T-helper 9 cell (primary cell): ENCODE results near the gene CGRRF1.

Source experiments
- DNase-seq: peaks from one replicate; pipeline ENCODE4 v3.0.0-alpha.2; 2020

The CGRRF1 gene

DNA sequence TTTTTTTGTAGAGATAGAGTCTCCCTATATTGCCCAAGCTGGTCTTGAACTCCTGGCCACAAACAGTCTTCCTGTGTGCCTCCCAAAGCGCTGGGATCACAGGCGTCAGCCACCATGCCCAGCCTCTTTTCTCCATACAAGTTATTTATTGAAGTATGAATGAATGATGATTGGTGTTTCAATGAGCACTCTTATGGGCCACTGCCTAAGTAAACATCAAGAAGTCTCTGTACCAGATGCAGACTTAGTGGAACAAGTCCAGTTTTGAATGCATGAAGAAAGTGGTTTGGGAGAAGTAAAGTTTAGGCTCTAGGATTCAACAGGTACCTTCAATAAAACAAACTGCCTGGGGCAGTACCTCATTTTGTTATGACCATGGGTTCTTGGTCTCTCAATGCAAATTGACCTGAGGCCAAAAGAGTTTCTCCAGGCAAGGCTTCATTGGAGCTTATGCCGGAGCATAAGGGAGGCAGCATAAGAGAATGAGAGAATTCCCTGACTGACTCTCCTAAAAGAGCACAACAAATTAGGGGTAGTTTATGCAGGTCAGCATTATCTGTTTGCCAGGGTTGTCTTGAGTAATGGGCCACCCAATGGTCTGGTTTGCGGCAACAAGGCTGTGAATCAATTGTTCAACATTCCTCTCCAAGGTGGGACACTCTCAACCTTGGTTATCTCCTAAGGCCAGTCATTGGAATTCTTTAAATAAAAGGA lies 19.8 kb upstream of the CGRRF1 start:
- DNase-seq = no peak

GRCh38 chr14:54490445-54491175 lies 19.1 kb upstream of the CGRRF1 start:
- DNase-seq = no peak

DNA sequence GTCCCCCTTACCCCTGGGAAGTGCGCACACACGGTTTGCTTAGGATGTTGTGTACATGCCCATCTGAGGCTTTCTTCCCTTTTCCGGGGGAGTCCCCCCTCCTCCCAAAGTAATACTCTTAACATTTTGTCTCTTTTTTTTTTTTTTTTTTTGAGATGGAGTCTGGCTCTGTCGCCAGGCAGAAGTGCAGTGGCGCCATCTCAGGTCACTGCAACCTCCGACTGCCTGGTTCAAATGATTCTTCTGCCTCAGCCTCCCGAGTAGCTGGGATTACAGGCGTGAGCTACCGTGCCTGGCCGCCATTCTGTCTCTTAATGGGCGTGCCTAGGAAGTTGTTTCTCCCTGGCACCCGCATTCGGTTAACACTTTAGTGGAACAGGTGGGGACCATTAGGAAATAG lies 16.4 kb upstream of the CGRRF1 start:
- DNase-seq = no peak

DNA sequence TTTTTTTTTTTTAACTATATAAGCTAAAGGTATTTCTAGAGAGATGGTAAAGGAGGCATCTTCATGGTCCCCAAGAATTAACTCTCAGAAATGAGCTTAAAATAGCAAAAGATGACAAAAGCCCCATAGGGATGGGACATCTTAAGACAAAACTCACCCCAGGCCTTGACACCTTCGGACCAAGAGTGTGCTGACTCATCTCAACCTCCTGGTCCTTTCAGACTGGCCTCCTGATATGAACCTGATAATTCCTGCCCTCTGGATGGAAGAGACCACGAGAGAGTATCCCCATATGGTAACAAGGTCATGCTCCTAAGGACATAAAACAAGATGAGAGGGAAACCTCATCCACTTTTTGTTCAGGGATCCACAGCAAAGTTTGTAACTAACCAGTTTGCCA lies 12.5 kb upstream of the CGRRF1 start:
- DNase-seq = no peak

- no peak for DNase-seq
These were observed 11.6 kb upstream of the CGRRF1 start for GRCh38 chr14:54498095-54498531.

GRCh38 chr14:54498579-54498978 lies 11.1 kb upstream of the CGRRF1 start:
- DNase-seq = no peak

- DNase-seq = no peak
These were observed 9.0 kb upstream of the CGRRF1 start for GRCh38 chr14:54500744-54501143.

GRCh38 chr14:54501480-54501879 lies 8.2 kb upstream of the CGRRF1 start:
- no peak for DNase-seq

DNA sequence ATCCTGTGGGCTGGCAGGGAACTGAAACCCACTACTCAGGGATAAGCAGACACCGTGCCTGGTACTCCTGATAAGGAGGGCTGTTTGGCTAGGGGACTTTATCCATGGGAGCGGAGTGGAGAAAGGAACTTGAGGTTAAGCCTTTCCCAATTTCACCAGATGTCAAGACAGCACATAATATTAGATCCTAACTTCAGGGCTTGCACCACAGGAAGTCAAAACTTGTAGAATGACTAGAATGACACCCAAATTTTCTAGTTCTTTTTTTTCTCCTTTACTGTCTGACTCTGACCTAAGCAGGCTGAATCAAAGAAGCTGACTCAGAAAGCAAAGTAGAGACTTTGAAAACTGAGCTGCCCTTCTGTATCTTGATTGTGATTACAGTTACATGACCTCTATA lies 7.1 kb upstream of the CGRRF1 start:
- no peak for DNase-seq

GRCh38 chr14:54503486-54503885 lies 6.2 kb upstream of the CGRRF1 start:
- no peak for DNase-seq

DNA sequence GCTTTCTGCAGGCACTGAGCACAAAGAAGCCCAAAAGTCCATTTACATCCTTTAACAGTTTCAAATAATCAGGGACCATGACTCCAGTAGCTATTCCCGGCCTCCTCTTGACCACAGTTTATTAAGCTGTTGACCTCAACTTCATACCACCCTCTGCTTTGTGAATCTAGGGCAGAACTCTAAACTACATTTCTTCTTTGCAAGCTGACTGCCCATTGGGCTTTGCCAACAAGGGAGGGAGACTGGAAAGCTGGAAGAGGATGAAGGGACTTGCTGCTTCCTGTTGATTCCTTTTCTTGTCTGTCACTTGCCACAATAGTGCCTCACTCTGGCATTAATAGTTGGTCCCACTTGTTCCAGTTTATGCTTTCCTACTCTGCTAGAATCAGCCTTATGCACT lies 2.7 kb downstream of the CGRRF1 start:
- DNase-seq = no peak

DNA sequence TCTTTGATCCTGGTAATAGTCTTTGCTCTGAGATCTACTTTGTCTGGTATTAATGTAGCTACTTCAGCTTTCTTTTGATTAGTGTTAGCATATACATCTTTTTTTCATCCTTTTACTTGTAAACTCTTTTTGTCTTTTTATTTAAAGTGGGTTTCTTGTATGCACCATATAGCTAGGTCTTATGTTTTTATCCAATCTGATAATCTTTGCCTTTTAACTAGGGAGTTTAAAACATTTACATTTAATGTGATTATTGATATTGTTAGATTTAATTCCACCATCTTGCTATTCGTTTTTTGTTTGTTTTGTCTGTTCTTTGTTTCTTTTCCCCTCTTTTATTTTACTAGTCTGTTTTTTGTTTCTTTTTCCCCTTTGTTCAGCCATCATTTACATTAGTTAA lies 6.0 kb downstream of the CGRRF1 start:
- DNase-seq = no peak

GRCh38 chr14:54516709-54517108 lies 7.0 kb downstream of the CGRRF1 start:
- no peak for DNase-seq

DNA sequence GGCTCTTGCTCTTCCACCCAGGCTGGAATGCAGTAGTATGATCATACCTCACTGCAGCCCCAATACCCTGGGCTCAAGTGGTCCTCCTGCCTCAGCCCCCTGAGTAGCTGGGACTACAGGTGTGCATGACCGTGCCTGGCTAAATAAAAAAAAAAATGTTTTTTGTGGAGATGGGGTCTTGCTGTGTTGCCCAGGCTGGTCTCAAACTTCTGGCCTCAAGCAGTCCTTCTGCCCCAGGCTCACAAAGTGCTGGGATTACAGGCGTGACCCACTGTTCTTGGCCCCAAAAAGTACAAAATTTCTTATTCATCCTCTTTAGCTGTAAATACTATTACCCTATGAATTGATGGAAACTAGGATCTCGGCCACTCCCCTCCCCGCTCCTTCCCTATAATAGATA lies 14.7 kb downstream of the CGRRF1 start:
- DNase-seq = no peak

DNA sequence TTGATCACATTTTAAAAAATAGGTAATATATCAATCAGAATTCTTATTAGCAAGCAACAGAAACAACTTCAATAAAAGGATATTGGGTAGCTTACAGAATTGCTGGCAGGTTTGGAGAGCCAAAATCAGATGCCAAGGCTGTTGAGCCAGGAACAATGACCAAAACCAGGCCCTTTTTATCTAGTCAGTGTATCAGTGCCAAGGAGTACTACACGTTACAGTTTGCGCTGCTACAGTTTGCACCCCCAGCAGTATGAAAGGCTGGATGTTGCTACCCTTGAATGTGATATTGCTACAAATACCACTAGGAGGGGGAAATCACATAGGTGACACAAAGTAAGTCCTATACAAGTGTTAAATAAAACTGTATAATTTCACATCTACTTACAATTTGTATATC lies 19.3 kb downstream of the CGRRF1 start:
- no peak for DNase-seq

DNA sequence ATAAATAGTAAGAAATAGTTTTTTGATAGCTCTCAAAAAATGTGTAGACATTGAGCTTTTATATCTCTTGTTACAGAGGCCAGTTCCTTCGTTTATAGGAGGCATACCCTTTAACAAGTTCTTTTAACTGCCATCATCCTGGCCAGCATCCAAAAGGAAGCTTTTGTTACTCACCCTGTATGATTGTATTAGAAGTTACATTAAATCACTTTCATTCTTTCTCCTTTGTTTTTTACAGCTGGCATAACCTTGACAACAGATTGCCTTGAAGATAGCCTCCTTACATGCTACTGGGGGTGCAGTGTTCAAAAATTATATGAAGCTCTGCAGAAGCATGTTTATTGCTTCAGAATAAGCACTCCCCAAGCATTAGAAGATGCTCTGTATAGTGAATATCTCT lies 20.1 kb downstream of the CGRRF1 start:
- no peak for DNase-seq

GRCh38 chr14:54532111-54533012 lies 22.7 kb downstream of the CGRRF1 start:
- no peak for DNase-seq

GRCh38 chr14:54533100-54533499 lies 23.4 kb downstream of the CGRRF1 start:
- no peak for DNase-seq

- DNase-seq = no peak
These were observed 25.4 kb downstream of the CGRRF1 start for GRCh38 chr14:54535126-54535525.

DNA sequence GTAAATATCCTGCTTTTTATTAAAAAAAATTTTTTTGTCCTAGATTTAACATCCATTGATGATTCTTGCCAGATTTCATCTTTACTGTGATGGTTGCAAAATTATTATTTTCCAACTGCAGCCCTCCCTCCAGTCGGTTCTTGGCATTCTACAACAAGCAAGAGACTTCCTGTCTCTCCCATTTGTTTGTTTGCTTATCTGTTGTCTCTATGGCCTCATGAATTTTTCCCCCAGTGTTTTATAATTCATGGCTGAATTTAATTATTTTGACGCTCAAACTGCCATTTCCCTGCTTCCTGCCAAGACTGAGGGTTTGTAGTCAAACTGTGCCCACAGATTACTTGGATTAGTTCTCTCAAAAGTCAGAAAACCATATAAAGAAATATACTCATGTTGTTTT lies 25.9 kb downstream of the CGRRF1 start:
- no peak for DNase-seq

DNA sequence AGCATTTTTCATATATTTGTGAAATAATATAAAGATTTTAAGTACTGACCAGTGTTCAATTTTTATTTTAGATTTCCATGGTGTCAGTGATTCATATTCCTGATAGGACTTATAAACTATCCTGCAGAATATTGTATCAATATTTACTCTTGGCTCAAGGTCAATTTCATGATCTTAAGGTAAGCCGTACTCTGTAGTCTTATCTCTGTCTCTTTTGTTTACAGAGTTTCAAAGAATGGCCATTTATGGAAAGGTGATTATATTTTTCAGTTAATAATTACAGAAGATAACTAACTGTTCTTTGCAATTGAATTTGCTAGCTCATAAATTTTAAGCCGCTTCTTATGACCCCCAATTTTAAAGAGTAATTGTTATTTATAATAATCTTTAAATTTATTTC lies 27.9 kb downstream of the CGRRF1 start:
- no peak for DNase-seq

DNA sequence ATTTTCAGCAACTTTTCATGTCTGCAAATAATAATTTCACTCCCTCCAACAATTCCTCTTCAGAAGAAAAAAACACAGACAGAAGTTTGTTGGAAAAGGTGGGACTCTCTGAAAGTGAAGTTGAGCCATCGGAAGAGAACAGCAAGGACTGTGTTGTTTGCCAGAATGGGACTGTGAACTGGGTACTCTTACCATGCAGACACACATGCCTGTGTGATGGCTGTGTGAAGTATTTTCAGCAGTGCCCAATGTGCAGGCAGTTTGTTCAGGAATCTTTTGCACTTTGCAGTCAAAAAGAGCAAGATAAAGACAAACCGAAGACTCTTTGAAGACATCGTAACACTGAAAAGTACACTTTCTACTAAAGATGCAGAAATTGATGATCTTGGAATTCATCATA lies 28.3 kb downstream of the CGRRF1 start:
- no peak for DNase-seq

GRCh38 chr14:54547583-54547982 lies 37.9 kb downstream of the CGRRF1 start:
- DNase-seq = no peak

DNA sequence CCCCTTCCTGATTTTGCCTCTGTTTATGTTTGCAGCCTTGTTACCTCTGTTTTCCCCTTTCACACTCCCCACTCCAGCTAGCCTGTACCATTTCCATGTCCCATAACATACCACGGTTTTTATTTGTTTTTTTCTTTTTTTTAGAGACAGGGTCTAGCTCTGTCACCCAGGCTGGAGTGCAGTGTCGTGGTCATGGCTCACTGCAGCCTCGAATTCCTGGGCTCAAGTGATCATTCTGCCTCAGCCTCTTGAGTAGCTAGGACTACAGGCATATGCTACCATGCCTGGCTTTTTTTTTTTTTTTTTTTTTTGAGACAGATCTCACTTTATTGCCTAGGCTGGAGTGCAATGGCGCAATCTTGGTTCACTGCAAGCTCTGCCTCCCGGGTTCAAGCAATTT lies 38.8 kb downstream of the CGRRF1 start:
- no peak for DNase-seq
